ENCODE data around the gene TSC22D1.
A peak's percentile ranks its signal among the peaks of the same experiment; 100 is the strongest.

Gene TSC22D1

GRCh38 chr13:44453881-44454280, 122.2 kb downstream of the TSC22D1 start:
- DNase-seq: no peak

DNA sequence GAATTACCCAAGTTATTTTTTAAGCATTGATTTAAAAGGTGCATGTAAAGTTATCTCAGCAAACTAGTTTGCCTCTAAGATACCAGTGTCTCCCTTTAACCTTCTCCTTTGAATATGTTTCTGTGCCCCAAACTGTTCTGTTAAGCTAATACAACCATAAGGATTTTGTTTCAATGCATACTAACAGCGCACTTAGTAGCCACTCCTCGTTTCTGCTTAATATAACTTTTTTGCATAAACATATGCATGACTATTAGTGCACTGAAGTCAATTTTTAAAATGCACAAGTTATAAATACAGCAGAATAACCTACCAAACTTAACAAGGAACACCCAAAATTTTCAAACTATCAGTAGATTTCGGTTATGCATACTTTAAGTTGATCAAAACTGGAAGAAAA, 123.1 kb downstream of the TSC22D1 start:
- no peak for DNase-seq

- DNase-seq: no peak
Measured at GRCh38 chr13:44452418-44452817, 123.7 kb downstream of the TSC22D1 start.

DNA sequence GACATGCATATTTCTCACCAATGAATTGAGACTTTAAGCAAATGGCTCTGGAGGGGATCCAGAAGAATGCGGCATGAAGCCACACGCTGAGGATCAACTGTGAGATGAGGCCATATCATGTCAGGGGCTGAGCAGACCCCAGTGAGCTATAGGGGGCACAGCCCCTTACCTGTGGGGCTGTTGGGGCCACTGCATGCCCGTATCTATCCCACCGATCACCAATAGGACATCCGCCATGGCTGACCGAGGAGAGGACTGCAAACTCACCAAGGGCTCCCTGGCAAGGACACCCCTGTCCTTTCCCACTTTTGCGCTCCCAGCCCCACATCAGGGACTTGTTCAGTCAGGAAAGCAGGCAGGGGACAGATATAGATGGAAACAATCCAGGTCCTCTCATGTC, 124.5 kb downstream of the TSC22D1 start:
- DNase-seq: no peak

- no peak for DNase-seq
Measured at GRCh38 chr13:44451126-44451525, 125.0 kb downstream of the TSC22D1 start.

DNA sequence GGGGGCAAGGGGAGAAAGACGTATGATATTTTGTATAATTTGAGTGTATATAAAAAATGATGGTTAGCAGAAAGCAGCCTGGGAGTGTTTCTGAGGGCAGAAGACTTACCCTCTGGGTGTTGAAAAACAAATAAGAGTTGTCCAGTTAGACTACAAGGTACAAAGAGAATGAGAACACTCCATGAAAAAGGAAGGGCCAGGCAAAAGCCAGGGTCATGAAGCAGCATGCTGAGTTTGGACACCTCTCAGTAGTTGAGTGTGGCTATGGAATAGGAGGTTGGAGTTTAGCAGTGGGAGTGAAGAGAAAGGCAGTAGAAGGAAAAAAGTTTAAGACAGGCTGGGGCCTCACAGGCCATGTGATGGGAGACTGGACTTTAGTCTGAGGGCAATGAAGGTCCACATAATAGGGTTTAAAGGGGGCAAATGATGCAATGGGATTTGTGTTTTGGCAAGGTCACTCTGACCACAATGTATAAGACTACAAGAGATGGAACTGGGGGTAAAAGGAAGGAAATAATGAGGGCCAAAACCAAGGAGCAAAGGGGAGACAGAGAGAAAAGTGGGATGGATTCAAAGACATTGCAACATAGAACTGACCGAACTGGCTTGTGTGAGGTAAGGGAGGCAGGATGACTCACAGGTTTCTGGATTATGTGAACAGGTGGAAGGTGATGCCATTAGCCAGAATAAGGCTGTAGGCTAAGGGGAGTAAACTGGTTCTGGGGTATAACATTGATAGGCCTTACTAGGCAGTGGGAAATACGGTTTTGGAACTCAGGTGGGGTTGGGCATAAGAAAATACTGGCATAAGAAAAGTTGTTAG, 125.9 kb downstream of the TSC22D1 start:
- DNase-seq: no peak

- DNase-seq: no peak
Measured at GRCh38 chr13:44448875-44449274, 127.3 kb downstream of the TSC22D1 start.

DNA sequence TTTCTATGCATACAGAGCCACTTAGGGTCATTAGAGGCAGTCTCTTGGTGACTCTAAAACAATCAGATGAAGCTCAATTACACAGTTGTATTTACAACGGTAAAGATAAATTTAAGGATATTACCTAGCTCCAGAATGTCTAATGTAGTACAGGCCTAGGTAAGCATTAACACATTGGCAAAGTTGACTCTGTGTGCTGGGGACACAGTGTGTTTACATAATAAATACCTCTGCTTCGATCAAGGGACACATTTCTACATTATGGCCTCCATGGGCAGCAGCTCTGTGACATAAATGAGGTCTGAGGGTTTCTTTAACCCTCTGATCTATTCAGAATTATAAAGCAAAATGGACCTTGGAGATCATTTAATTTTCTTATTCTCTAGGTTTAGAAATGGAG, 127.8 kb downstream of the TSC22D1 start:
- no peak for DNase-seq

DNA sequence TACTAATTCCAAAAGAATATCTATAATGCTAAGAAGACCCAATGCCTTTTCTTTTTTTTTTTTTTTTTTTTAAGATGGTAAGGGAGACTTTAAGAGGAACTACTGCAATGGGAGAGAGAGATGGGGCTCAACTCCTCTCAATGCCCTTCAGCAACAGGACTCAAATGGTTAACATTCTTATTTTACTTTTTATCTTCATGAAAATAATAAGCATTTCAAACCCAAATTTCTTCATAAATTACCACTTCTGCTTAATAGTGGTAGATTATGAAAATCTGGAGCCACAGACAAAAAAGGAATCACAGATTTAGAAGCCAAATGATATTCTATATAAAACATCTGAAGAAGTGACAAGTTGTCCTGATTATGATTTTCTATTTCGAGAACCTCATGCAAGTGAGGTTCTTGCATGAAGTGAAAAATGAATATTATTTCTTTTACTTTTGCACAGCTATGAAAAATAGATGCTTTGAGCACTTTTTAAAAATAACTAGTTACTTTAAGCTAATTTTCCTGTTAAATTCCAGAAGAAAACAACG, 128.3 kb downstream of the TSC22D1 start:
- DNase-seq: no peak

GRCh38 chr13:44440046-44440608, 136.0 kb downstream of the TSC22D1 start:
- DNase-seq: no peak

- no peak for DNase-seq
Measured at GRCh38 chr13:44439452-44440024, 136.6 kb downstream of the TSC22D1 start.

DNA sequence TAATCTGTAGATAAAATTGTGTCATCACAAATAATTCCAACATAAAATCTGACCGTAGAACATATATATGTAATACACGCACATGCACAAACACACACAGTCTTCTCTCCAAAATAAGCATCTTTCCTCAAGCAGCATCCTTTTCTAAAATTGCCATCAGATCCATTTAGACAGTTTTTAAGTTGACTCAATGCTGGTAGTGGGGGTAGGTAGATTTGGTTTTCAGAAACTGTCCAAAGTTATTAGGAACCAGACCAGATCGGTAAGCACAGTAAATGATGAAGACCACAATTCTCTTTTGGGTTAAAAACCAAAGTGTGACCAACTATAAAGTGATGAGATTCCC, 137.9 kb downstream of the TSC22D1 start:
- no peak for DNase-seq

DNA sequence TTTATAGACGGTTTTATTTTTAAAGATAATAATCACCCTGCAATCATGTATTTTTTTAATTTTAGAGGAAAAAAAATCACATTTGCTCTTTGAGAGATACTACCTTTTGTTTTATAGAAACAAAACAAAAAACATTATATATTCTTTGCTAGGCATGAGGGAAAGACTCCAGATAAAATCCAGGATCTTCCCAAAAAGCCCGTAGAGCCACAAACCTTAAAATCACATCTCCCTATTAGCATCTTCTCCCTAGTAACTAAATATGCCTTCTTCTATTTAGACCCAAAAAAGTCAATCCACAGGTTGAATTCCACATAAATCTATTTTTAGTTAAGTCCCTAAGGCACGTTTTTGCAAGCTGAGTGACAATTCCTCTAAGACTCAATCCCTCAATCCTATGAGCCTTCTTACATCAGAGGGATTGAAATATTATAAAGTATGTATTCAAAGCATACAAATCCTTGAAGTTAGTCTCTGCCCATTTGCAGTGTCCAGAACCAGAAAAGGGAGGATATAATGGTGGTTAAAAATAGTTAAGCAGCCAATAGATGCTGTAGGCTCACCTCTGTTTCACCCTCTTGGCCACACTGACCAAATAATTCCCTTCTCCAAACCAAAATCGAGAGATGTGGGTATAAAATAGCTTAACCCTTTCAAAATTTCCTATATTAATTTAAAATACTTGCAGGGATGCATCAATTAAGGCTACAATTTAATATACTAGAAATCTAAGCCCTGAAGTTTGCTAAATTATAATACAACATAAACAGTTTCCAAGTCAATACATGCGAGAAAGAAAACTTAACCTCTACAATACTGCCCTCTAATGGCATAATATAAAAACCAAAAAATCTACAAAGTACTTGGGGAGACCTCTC, 138.5 kb downstream of the TSC22D1 start:
- peak; percentile 59 for DNase-seq

GRCh38 chr13:44436589-44437337, 139.4 kb downstream of the TSC22D1 start:
- peak; percentile 97 for DNase-seq

DNA sequence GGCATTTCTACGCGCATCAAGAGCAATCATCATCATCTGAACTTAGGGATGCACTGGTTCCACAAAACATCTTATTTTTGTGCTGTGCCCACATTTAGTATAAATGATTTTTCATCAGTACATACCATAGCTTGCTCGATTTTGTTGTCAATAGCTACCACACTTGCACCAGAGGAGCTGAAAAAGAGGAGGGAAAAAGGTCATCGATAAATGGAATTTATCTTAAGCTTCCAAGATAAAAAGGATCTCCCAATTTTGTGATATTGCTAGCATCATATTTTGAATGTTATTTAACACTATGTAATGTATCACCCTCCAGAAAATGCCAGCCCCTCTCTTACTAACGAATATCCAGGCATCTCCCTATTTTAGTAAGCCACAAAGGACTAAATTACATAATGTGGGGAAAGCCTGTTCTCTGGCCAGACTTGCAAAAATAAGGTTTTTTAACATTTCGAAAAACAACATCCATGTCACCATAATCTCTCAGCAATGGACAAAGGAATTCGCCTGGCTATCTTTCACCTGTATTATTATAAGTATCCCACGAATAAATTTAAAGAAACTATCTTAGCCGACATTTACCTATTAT, 140.1 kb downstream of the TSC22D1 start:
- DNase-seq: no peak

DNA sequence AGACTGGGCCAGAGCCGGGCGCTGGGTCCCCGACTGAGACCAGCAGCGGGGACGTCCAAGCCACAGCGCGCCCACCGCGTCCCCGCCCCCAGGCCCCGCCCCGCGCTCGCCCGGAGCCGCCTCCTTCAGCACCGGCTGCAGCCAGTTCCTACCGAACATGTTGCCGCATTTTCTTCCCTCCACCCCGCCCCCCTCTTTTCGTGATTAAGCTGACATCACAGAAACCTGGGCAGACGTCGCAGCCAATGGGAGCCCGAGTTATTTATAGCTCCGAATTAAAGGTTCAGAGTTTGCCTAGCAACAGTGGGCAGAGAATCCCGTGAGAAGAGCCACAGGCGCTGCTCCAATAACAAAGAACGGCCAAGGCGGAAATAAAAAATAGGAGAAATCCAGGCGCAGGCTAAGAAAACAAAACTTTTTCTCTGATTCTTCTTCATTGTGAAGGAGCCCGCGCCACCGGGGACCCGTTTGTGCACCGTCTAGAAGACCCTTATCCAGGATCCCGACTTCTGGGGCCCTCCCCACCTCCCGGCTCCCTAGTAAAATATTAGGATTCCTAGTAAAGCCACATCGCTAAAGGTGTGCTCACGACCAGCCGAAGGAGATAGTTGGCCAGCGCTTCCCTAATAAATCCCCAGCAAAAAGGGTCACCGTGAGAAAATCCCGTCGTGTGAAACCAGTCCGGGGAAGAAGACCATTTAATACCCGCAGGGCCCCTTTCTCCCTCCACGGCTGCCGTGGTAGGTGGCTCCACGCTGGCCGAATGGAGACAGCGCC, 140.8 kb downstream of the TSC22D1 start:
- DNase-seq: peak; percentile 89

GRCh38 chr13:44434766-44435141, 141.4 kb downstream of the TSC22D1 start:
- no peak for DNase-seq

DNA sequence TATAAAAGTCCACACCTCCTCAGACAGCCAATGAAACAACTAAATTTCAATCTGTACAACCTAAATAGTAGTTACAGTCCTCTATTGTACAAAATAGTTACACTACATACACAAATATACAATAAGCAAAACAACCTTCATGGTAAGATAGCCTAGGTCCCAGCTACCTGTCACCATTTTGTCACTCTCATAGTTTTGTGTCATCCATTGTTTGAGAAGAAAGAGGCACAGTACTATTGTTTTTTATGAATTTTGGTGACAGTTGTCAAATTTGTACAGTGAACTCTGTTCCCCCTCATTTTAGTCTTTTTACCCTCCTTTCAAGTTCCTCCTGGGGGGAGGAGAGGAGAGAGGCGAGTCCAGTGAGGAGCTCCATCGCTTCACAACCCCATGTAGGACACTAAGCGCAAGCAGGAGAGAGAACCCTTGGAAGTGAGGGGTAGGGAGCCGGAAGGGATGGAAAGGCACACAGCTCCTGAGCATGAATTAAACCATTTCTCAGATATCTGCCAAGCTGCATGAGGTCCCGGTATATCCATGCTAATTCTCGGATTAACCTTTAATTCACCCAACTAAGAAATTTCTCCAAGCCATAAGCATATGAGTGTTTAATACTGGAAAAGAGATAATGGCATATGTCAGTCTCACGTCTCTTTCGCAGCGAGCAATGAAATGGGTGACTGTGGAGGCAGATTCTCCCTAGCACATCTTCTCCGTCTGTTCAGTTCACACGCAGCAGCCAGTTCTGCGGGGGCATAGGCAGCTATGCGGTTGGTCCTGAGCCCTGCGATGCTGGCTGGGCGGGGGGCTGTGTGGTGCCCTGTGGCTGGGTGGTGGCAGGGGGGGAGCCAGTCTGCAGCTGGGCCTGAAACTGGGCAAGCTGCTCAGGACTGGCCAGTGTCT, 142.0 kb downstream of the TSC22D1 start:
- DNase-seq: no peak

DNA sequence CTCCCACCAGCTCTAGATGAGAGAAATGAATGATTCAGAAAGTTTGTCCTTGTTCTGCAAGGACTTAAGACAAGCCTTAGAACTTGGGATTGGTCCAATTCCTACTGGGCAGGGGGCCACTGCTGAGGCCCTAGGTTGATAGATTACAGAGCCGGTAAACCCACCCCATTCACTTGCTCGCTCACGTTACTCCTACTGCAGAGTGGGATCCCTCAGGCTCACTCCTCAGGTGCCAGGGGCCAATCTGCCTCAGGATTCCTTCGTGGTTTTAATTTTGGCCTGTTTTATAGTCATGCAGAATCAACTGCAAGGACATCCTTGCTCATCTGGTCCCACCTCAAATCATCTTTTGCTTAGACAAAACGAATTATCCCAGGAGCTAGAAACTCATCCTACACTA, 143.5 kb downstream of the TSC22D1 start:
- DNase-seq: no peak

DNA sequence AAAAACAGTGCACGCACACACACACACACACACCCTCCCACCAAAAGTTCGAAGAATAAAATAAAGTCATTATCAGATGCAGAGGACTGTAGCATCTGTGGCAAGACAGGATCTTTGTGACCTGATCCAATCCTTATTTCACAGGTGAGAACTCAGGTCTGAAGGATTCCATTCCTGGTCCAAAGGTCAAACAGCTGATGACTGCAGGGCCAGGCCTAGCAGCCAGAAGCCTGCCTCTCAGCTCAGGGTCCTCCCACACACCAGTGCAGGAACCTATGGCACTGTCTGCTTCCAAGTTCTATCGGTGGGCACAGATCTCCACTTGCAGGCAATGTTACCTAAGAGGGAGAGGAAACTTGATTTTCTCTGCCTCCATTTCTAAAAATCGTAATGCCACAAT, 145.0 kb downstream of the TSC22D1 start:
- DNase-seq: no peak
